ENCODE results near the gene ORM1. TPM values are rescaled to one million over a fixed set of nuclear protein-coding genes. Genes with fewer than 3 reads are reported as not detected.

ORM1 gene
- total RNA-seq, 2 donors from 2014 or later: not detected

DNA sequence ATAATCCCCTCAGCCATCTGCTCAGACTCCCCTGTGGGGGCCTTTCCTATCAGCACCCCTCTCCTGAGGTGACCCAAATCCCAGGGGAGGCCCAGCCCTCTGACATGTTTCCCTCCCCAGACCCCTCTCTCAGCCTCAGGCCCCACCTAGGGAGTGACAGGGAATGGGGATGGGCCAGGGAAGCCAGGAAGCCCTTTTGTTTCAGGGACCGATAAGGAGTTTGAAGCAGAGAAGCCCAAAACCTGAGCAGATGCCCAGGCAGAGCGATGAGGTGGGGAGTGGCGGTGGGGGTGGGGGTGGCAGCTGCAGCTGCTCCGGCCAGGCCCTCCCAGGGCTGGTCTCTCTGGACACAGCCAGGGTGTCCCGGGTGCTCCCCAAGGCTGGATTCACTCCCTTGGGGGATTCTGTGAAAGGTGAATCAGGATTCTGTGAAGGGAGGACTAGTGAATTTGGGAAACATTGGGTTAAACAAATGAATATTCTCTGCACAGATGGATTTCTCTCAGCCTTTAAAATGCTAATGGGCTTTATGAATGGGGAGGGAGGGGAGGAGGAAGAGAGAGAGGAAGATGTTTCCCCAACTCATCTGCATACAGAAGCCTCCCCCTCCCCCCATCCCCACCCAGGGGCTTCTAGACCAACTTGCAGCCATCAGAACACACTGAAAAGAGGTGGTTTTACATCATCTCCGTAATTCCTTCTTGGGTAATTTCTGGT, 47.5 kb downstream of the ORM1 start:
- no peak for DNase-seq (ENCODE audit: low spot score)
- H3K27me3 Mint-ChIP-seq: no peaks in the 10 kb centered on the region
- H3K27ac Mint-ChIP-seq: peak overlapping the region; percentile 77 to 82
- ATAC-seq: no peak
- H3K4me1 Mint-ChIP-seq (ENCODE audit: low read depth in 2 of 2): peaks cover 67 to 83% of the 10 kb centered on the region in 2 donors
- peaks cover 34% of the 10 kb centered on the region for H3K36me3 Mint-ChIP-seq
- H3K4me3 Mint-ChIP-seq: peak overlapping the region; percentile 84
- no peaks in the 10 kb centered on the region for H3K9me3 Mint-ChIP-seq

DNA sequence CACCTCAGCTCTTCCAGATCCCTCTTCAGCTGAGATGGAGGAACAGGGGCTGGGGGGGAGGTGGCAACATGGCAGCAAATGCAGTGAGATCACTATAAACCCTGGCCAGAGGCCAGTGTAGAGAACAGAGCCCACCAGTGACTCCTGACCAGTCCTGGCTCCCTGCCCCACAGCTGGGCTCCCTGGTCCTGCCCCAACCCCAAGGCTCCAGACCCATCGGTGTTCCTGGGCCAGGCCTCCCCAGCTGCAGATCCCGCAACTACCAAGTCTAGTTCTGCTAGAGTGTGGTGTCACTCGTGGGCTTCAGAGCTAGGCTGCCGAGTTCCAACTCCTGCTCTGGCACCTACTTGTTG, 48.0 kb downstream of the ORM1 start:
- ATAC-seq (no peak), DNase-seq (ENCODE audit: low spot score) (no peak)
- Mint-ChIP-seq H3K9me3 (no peaks in the 10 kb centered on the region), H3K4me3 (peak overlapping the region; percentile 84), H3K36me3 (peaks cover 37% of the 10 kb centered on the region), H3K4me1 (ENCODE audit: low read depth in 2 of 2) (peaks cover 68 to 84% of the 10 kb centered on the region in 2 donors), H3K27me3 (no peaks in the 10 kb centered on the region), H3K27ac (peak overlapping the region; percentile 77 to 82)

DNA sequence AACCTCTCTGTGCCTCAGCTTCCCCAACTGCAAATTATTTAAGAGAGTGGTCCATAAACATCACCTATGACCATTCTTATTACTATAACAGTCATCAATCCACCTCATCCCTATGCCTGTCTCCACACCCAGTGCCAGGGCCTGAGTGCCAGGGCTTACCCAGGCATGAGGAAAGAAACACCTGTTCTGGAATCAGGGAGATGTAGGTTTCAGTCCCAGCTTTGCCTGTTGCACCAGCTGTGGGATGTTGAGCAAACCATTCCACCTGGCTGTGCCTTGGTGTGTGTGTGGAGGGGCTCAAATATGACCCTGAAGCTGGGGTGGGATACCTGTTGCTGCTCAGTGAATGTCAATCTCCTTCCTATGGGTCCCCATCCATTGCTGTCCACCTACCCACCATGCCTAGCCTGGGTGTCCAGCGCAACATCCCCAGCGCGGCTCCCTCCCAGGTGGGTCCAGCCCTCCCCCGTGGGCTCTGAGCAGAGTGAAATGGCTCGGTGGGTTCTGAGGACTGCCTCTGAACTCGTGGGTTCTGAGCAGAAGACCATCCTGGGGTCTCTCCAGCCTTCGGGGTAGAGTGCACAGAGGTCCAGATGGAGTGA, 48.5 kb downstream of the ORM1 start:
- Mint-ChIP-seq H3K4me3 (peak overlapping the region; percentile 84), H3K36me3 (peaks cover 32% of the 10 kb centered on the region), H3K4me1 (ENCODE audit: low read depth in 2 of 2) (peaks cover 66 to 80% of the 10 kb centered on the region in 2 donors), H3K9me3 (no peaks in the 10 kb centered on the region), H3K27ac (peak overlapping the region; percentile 77 to 82), H3K27me3 (no peaks in the 10 kb centered on the region)
- ATAC-seq: no peak
- DNase-seq (ENCODE audit: low spot score): no peak

DNA sequence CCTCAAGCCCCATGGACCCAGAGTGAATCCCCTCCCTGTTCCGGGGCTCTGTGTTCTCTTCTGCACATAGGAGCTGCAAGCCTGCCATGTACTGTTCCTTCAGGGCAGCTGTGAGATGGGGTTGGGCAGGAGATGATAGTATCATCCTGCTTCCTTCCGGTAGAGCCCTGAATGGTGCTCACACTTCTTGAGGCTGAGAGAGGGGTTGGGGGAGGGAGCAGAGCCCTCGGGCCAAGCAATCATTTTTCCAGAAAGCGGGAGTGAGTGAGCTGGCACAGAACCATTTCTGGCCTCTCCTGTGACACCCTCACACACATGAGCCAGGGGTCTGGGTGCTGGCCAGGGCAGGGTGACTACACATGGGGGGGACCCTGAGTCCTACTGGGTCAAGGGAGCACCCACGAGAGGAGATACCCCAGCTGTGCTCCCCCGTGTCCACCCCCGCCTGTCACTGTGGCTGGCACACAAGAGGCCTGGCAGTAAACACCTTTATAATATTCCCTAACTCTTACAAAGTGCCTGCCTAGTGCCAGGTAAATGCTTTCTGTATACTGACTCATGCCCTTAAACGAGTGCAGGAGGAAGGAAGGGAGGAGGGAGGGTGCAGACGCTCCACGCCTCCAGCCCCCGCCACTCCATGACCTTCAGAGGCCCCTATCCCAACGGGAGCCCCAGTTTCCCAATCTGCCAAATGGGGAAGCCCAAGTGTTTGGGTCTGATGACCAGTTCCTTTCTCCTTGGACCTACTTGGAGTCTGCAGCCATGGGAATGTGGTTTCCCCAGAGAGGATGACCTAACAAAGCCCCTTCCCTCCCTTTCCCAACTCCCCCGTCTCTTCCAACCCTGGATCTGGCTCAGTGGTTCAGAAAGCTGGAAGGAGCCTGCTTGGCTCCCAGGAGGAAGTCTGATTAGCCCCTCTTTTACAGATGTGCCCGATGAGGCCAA, 49.3 kb downstream of the ORM1 start:
- Mint-ChIP-seq H3K27me3 (no peaks in the 10 kb centered on the region), H3K9me3 (no peaks in the 10 kb centered on the region), H3K36me3 (peaks cover 24% of the 10 kb centered on the region), H3K27ac (peak overlapping the region; percentile 77 to 82), H3K4me3 (peak overlapping the region; percentile 84), H3K4me1 (ENCODE audit: low read depth in 2 of 2) (peaks cover 66 to 78% of the 10 kb centered on the region in 2 donors)
- DNase-seq (ENCODE audit: low spot score): no peak
- ATAC-seq: peak; percentile 48 to 66

DNA sequence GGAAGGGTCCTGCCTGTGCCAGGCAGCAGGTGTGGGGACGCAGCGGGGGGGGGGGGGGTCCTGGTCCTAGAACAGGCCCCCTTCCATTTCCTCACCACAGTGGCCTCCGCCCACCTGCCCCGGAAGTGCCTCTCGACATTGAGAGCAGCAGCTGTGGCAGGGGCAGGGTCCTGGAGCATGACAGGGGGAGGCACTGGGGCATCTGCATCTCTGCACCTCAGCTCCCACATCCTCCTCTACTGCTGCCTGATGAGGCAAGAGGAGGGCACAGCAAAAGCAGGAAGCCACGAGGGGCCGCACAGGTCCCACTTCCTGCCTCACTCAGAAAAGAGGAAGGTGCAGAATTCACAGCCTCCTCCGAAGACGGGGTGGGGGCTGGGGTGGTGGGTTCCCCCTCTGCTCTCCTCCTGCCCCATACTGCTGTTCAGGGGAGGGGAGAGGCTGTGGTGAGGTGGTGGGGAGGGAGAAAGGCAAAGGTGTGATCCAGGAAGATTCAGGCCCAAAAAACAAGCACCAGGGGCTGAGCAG, 50.1 kb downstream of the ORM1 start:
- H3K4me3 Mint-ChIP-seq: peak overlapping the region; percentile 84
- H3K27me3 Mint-ChIP-seq: no peaks in the 10 kb centered on the region
- H3K36me3 Mint-ChIP-seq: peaks cover 30% of the 10 kb centered on the region
- no peaks in the 10 kb centered on the region for H3K9me3 Mint-ChIP-seq
- DNase-seq (ENCODE audit: low spot score) (peak; percentile 92), ATAC-seq (peak; percentile 92)
- H3K4me1 Mint-ChIP-seq (ENCODE audit: low read depth in 2 of 2): peaks cover 67 to 77% of the 10 kb centered on the region in 2 donors
- peak overlapping the region; percentile 77 to 82 for H3K27ac Mint-ChIP-seq

DNA sequence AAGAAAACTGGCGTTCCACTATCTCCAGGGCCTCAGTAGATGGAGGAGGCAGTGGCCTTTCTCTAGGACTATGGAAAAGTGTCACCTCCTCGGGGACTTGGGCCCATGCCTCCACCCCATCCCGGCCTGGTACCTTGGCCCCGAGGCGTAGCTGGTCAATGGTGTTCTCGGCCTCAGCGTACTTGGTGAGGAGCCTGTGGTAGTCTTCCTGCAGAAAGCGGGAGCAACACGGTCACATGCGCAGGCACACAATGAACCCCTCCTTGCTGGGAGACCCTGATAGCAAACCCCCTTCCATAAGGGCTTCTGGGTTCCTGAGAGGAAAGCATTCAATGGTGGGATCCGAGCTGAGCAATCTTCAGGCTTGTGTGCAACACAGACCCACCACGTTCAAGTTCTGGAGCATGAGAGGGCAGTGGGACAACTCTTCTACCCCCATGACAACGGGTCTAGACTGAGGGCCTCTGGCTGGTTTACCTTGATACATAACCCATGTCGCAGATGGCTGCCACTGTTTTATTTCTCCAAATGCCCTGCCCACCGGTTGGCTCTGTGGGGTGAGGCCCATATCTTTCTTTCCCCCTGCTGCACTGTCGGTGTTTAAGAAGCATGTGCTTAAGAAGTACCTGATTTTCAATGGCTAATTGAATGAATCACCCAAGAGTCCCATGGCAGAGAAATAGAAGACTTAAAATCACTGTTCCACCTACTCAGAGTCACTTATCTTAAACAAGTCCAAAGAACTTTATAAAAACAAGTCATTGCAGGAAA, 51.2 kb downstream of the ORM1 start:
- Mint-ChIP-seq H3K27me3 (no peaks in the 10 kb centered on the region), H3K36me3 (peaks cover 40% of the 10 kb centered on the region), H3K27ac (peak overlapping the region; percentile 77 to 82), H3K4me3 (peak overlapping the region; percentile 83), H3K9me3 (no peaks in the 10 kb centered on the region), H3K4me1 (ENCODE audit: low read depth in 2 of 2) (peaks cover 73 to 81% of the 10 kb centered on the region in 2 donors)
- ATAC-seq: no peak
- DNase-seq (ENCODE audit: low spot score): no peak

DNA sequence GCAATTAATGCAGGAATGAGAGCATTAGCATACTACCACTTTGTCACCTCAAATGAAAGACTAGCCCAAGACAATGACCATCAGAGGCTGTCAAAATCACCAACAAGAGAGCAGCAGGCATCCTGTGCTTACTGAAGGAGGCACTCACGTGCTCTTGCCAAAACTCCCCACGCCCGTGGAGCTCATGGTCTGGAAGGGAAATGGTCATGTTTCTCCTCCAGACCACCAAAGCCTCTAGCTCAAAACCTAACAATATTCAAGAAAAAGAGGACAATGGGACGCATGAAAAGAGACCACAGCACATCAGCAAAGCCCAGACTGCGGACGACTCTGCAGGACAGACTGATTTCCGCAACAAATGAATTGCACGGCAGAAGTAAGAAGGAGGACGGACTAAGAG, 52.0 kb downstream of the ORM1 start:
- Mint-ChIP-seq H3K27ac (peak overlapping the region; percentile 77 to 82), H3K27me3 (no peaks in the 10 kb centered on the region), H3K9me3 (no peaks in the 10 kb centered on the region), H3K36me3 (peaks cover 34% of the 10 kb centered on the region), H3K4me1 (ENCODE audit: low read depth in 2 of 2) (peaks cover 67 to 81% of the 10 kb centered on the region in 2 donors), H3K4me3 (peak overlapping the region; percentile 83)
- DNase-seq (ENCODE audit: low spot score) (peak; percentile 60), ATAC-seq (no peak)

DNA sequence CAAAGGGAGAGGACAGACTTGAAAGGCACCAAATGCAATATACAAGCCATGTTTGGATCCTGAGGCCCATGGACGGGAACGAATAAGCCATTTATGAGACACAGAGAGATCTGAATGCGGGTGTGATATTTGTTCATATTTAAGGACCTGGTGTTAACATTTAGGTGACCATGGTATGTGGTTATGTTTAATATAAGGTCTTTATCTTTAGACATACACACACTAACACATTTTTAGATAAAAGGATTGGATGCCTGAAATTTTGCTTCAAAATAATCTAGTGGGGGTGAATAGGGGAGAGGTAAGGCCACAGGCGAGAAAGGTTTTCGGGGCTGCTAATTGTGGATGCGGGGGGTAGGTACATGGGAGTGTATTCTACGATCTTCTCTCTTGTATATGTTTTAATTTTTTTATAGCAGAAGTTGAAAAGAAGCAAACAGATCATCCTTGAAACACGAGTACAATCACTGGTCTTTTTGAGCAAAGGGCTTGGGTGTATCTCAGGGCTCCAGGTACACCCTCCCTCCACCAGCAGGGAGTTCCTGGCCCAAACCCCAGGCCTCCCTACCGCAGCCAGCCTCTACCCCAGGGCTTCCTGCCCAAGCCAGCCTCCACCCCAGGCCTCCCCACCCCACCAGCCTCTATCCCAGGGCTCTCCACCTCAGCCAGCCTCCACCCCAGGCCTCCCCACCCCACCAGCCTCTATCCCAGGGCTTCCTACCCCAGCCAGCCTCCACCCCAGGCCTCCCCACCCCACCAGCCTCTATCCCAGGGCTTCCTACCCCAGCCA, 52.7 kb downstream of the ORM1 start:
- no peaks in the 10 kb centered on the region for H3K9me3 Mint-ChIP-seq
- H3K27ac Mint-ChIP-seq: peak overlapping the region; percentile 77 to 82
- DNase-seq (ENCODE audit: low spot score) (peak; percentile 49), ATAC-seq (no peak)
- peak overlapping the region; percentile 83 for H3K4me3 Mint-ChIP-seq
- peaks cover 71 to 84% of the 10 kb centered on the region in 2 donors for H3K4me1 Mint-ChIP-seq (ENCODE audit: low read depth in 2 of 2)
- no peaks in the 10 kb centered on the region for H3K27me3 Mint-ChIP-seq
- peaks cover 37% of the 10 kb centered on the region for H3K36me3 Mint-ChIP-seq

Other genes with a start within 250 kb of the ORM1 start
- not detected for gene AMBP, start 244.8 kb upstream of the ORM1 start, total RNA-seq
- not detected for gene KIF12, start 223.8 kb upstream of the ORM1 start, total RNA-seq
- gene COL27A1, start 167.6 kb upstream of the ORM1 start, total RNA-seq: 1 to 10 TPM; 1.5 to 1.6 TPM
- not detected for gene ORM2, start 6.8 kb downstream of the ORM1 start, total RNA-seq
- 100 to 1,000 TPM; 332 to 469 TPM for gene AKNA, start 64.9 kb downstream of the ORM1 start, total RNA-seq
- 1 to 10 TPM; 1.1 to 2.4 TPM for gene WHRN, start 182.4 kb downstream of the ORM1 start, total RNA-seq

Data from natural killer cell treated with Interleukin-12 subunit alpha and Interleukin-12 subunit beta and Interleukin-15 and Interleukin-18, amount 100 ng/mL, for 72 hours (primary cell).